Transverse colon (tissue), 4 donors: ENCODE data around the gene HAT1. TPM values are rescaled to one million over a fixed set of nuclear protein-coding genes. Genes with fewer than 3 reads are reported as not detected.

Source experiments
- DNase-seq: peaks from one replicate; pipeline ENCODE4 v3.0.0-alpha.2; 2019
- H3K27ac ChIP-seq, 4 donors: fragments of 200-600 bp; sonication (generic); 2 replicates each; pipeline ENCODE4 v1.5.1; 2016 to 2018; ENCODE audit warnings: inconsistent platforms in 4 of 4
- H3K27me3 ChIP-seq: fragments of 200-600 bp; sonication (generic); 2 replicates; pipeline ENCODE4 v1.5.1; 2017; ENCODE audit warnings: inconsistent platforms
- H3K36me3 ChIP-seq, 4 donors: fragments of 200-600 bp; sonication (generic); 2 replicates each; pipeline ENCODE4 v1.5.1; 2017 to 2019; ENCODE audit warnings: inconsistent platforms in 4 of 4
- H3K4me1 ChIP-seq, 4 donors: fragments of 200-600 bp; sonication (generic); 2 replicates each; pipeline ENCODE4 v1.5.1; 2017 to 2020; ENCODE audit warnings: inconsistent platforms in 4 of 4
- H3K4me3 ChIP-seq, 4 donors: fragments of 200-600 bp; sonication (generic); 1 replicate in 1 of 4; 2 replicates in 3 of 4; pipeline versions ENCODE4 v1.5.1 to v1.6.1; 2017 to 2019; ENCODE audit warnings: inconsistent platforms in 4 of 4
- H3K9me3 ChIP-seq, 2 donors: fragments of 200-600 bp; sonication (generic); 2 replicates each; pipeline ENCODE4 v1.5.1; 2017 to 2019; ENCODE audit warnings: inconsistent platforms in 2 of 2
- CTCF ChIP-seq, 5 experiments: fragments of 200-600 bp in 3 of 5; fragments of 450-650 bp in 2 of 5; sonication (generic) in 3 of 5; IDR thresholded peaks; 1 replicate in 2 of 5; 2 replicates in 3 of 5; pipeline ENCODE4 v1.5.1; 2016 to 2017; ENCODE audit warnings: antibody characterized with exemption in 5 of 5, inconsistent platforms in 3 of 5, mild to moderate bottlenecking in 2 of 5, moderate library complexity in 1 of 5
- EP300 ChIP-seq: sonication (generic); formaldehyde crosslinking; IDR thresholded peaks from one replicate; pipeline ENCODE4 v1.6.1; 2017; ENCODE audit warnings: antibody characterized with exemption, low read depth
- POLR2A ChIP-seq: fragments of 450-650 bp; IDR thresholded peaks from one replicate; pipeline ENCODE4 v1.6.1; 2016; ENCODE audit warnings: antibody characterized with exemption, mild to moderate bottlenecking, moderate library complexity
- POLR2AphosphoS5 ChIP-seq, 3 donors: sonication (generic); formaldehyde crosslinking; IDR thresholded peaks; one replicate each; pipeline ENCODE4 v1.6.1; 2016; ENCODE audit warnings: antibody characterized with exemption in 3 of 3
- WGBS, 2 donors: methylation state at CpG; one replicate each; pipeline ENCODE4 v1.1.5; 2018; ENCODE audit warnings: low coverage in 1 of 2; 5-methylcytosine and 5-hydroxymethylcytosine counted together
- in situ Hi-C, 4 donors: fragments of 200-750 bp; cut with MboI; loops; one replicate each; pipeline versions ENCODE4 v1.15.0 to v1.15.1; 2017; ENCODE audit warnings: low sequenced_read_pairs in 3 of 4, low pct_ligation_motif_present in 1 of 4, low pct_unique_long_range_greater_than_20kb in 1 of 4
- intact Hi-C: fragments of 100-400 bp; cut with DNase I; formaldehyde crosslinking; loops from one replicate; pipeline ENCODE4 v1.15.1; 2023; ENCODE audit warnings: low total_unique reads
- total RNA-seq, 4 donors: library from RNA; depleted of rRNA; stranded (reverse); fragments of >200 nt; gene quantifications; one replicate each; pipeline ENCODE4 v1.1.0, GENCODE V29; 2016

Gene HAT1
- total RNA-seq, 4 donors from 2014 or later = 4.2 to 19.4 (median 12.0) TPM

DNA sequence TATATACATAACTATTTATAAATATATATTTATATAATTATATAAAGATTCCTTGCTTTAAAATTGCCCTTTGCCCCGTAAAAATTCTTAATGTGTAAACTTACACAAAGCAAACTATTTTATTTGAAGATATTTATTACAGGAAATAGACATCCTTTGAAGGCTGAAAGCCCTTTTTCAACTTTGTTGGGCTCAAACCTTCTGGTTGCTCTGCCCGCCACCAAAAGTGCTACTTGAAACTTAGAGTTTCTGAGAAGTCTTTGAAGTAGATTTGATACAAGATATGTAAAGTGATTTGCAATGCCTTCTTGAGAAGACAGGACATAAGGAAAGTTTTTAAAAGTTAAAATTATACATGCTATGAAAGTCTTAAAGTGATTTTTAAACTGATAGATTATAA lies 40.9 kb downstream of the HAT1 start:
- WGBS, 2 donors = 87 to 100% methylated on average over 1 to 2 of the region's 2 CpGs
- in situ Hi-C loops (no loop called here), intact Hi-C loops (no loop called here)
- peaks cover 0 to 9% (median 3%) of the 10 kb centered on the region in 4 donors for H3K36me3 ChIP-seq
- H3K9me3 ChIP-seq = no peaks in the 10 kb centered on the region
- DNase-seq = no peak
- peaks cover 0 to 6% (median 0%) of the 10 kb centered on the region in 4 donors for H3K4me1 ChIP-seq
- no peak overlapping the region for H3K27ac ChIP-seq
- TF ChIP-seq POLR2A (no peak), CTCF (IDR thresholded peaks at IDR 0.05) (no peak), POLR2AphosphoS5 (IDR thresholded peaks at IDR 0.05) (no peak), EP300 (no peak)
- H3K4me3 ChIP-seq = no peak overlapping the region
- no peaks in the 10 kb centered on the region for H3K27me3 ChIP-seq

GRCh38 chr2:171964308-171964707 lies 42.0 kb downstream of the HAT1 start:
- Histone ChIP-seq H3K36me3 (peaks cover 0 to 9% (median 3%) of the 10 kb centered on the region in 4 donors), H3K27me3 (no peaks in the 10 kb centered on the region), H3K4me3 (no peak overlapping the region), H3K4me1 (peaks cover 0 to 6% (median 0%) of the 10 kb centered on the region in 4 donors), H3K9me3 (no peaks in the 10 kb centered on the region), H3K27ac (no peak overlapping the region)
- 92 to 100% methylated on average over 2 of the region's 2 CpGs for WGBS, 2 donors
- no peak for TF ChIP-seq POLR2A
- no peak for TF ChIP-seq POLR2AphosphoS5 (IDR thresholded peaks at IDR 0.05)
- TF ChIP-seq CTCF (IDR thresholded peaks at IDR 0.05) = no peak
- TF ChIP-seq EP300 = no peak
- in situ Hi-C loops (no loop called here), intact Hi-C loops (no loop called here)
- DNase-seq = no peak

DNA sequence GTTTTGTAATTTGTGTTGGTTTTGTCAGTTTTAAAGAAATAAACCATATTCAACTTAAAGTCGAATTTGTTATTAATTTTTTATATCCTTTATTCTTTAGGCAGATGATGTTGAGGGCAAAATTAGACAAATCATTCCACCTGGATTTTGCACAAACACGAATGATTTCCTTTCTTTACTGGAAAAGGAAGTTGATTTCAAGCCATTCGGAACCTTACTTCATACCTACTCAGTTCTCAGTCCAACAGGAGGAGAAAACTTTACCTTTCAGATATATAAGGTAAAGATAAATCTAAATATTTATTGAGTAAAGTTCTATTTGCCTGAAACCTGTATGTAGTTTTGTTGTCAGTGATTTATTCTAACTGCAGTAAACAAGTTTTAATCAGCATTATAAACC lies 43.0 kb downstream of the HAT1 start:
- Histone ChIP-seq H3K9me3 (no peaks in the 10 kb centered on the region), H3K27ac (no peak overlapping the region), H3K4me3 (no peak overlapping the region), H3K36me3 (peaks cover 0 to 9% (median 6%) of the 10 kb centered on the region in 4 donors), H3K4me1 (no peaks in the 10 kb centered on the region), H3K27me3 (no peaks in the 10 kb centered on the region)
- DNase-seq = no peak
- intact Hi-C loops = no loop called here
- in situ Hi-C loops = no loop called here
- no peak for TF ChIP-seq EP300
- TF ChIP-seq POLR2A = no peak
- no peak for TF ChIP-seq CTCF (IDR thresholded peaks at IDR 0.05)
- no peak for TF ChIP-seq POLR2AphosphoS5 (IDR thresholded peaks at IDR 0.05)
- 91 to 93% methylated on average over 3 of the region's 3 CpGs for WGBS, 2 donors

GRCh38 chr2:171965661-171966060 lies 43.4 kb downstream of the HAT1 start:
- H3K9me3 ChIP-seq = no peaks in the 10 kb centered on the region
- in situ Hi-C loops (no loop called here), intact Hi-C loops (no loop called here)
- no peaks in the 10 kb centered on the region for H3K4me1 ChIP-seq
- TF ChIP-seq EP300 (no peak), POLR2A (no peak), POLR2AphosphoS5 (IDR thresholded peaks at IDR 0.05) (no peak)
- no peak overlapping the region for H3K4me3 ChIP-seq
- no peaks in the 10 kb centered on the region for H3K27me3 ChIP-seq
- no peak for DNase-seq
- no peak overlapping the region for H3K27ac ChIP-seq
- WGBS, 2 donors = 79 to 95% methylated on average over 3 of the region's 3 CpGs
- H3K36me3 ChIP-seq = peaks cover 0 to 9% (median 6%) of the 10 kb centered on the region in 4 donors

GRCh38 chr2:171966235-171966634 lies 44.0 kb downstream of the HAT1 start:
- WGBS, 2 donors = 93 to 98% methylated on average over 8 of the region's 8 CpGs
- Histone ChIP-seq H3K9me3 (no peaks in the 10 kb centered on the region), H3K36me3 (peaks cover 0 to 9% (median 6%) of the 10 kb centered on the region in 4 donors), H3K27ac (no peak overlapping the region), H3K4me1 (no peaks in the 10 kb centered on the region), H3K4me3 (no peak overlapping the region), H3K27me3 (no peaks in the 10 kb centered on the region)
- DNase-seq = no peak
- intact Hi-C loops (no loop called here), in situ Hi-C loops (no loop called here)
- TF ChIP-seq CTCF (IDR thresholded peaks at IDR 0.05) = no peak
- no peak for TF ChIP-seq POLR2A
- TF ChIP-seq EP300 = no peak
- no peak for TF ChIP-seq POLR2AphosphoS5 (IDR thresholded peaks at IDR 0.05)
